ENCODE measurements around the gene CDKAL1.

CDKAL1 gene

GRCh38 chr6:20892365-20892764 lies 358.1 kb downstream of the CDKAL1 start:
- no peaks in the 10 kb centered on the region for H3K4me1 ChIP-seq (ENCODE audit: control insufficient read depth in 1 of 2, insufficient read depth in 2 of 2, low read length in 2 of 2)
- H3K36me3 ChIP-seq (ENCODE audit: control insufficient read depth in 1 of 2, insufficient read depth in 2 of 2, low read length in 2 of 2) = peaks cover 0 to 4% of the 10 kb centered on the region in 2 donors
- H3K27me3 ChIP-seq (ENCODE audit: low read depth, low read length) = no peaks in the 10 kb centered on the region
- H3K9me3 ChIP-seq (ENCODE audit: control insufficient read depth in 1 of 2, low read length in 2 of 2) = no peaks in the 10 kb centered on the region
- no peak overlapping the region for H3K27ac ChIP-seq (ENCODE audit: low read length)
- H3K4me3 ChIP-seq (ENCODE audit: low read depth in 1 of 2, low read length in 2 of 2) = no peak overlapping the region

GRCh38 chr6:20893412-20893811 lies 359.2 kb downstream of the CDKAL1 start:
- no peaks in the 10 kb centered on the region for H3K27me3 ChIP-seq (ENCODE audit: low read depth, low read length)
- no peak overlapping the region for H3K4me3 ChIP-seq (ENCODE audit: low read depth in 1 of 2, low read length in 2 of 2)
- H3K27ac ChIP-seq (ENCODE audit: low read length) = no peak overlapping the region
- peaks cover 0 to 4% of the 10 kb centered on the region in 2 donors for H3K36me3 ChIP-seq (ENCODE audit: control insufficient read depth in 1 of 2, insufficient read depth in 2 of 2, low read length in 2 of 2)
- no peaks in the 10 kb centered on the region for H3K9me3 ChIP-seq (ENCODE audit: control insufficient read depth in 1 of 2, low read length in 2 of 2)
- H3K4me1 ChIP-seq (ENCODE audit: control insufficient read depth in 1 of 2, insufficient read depth in 2 of 2, low read length in 2 of 2) = no peaks in the 10 kb centered on the region

GRCh38 chr6:20900389-20901160 lies 366.3 kb downstream of the CDKAL1 start:
- H3K27me3 ChIP-seq (ENCODE audit: low read depth, low read length) = no peaks in the 10 kb centered on the region
- peaks cover 0 to 1% of the 10 kb centered on the region in 2 donors for H3K36me3 ChIP-seq (ENCODE audit: control insufficient read depth in 1 of 2, insufficient read depth in 2 of 2, low read length in 2 of 2)
- no peaks in the 10 kb centered on the region for H3K9me3 ChIP-seq (ENCODE audit: control insufficient read depth in 1 of 2, low read length in 2 of 2)
- no peaks in the 10 kb centered on the region for H3K4me1 ChIP-seq (ENCODE audit: control insufficient read depth in 1 of 2, insufficient read depth in 2 of 2, low read length in 2 of 2)
- H3K27ac ChIP-seq (ENCODE audit: low read length) = no peak overlapping the region
- no peak overlapping the region for H3K4me3 ChIP-seq (ENCODE audit: low read depth in 1 of 2, low read length in 2 of 2)

GRCh38 chr6:20905377-20905776 lies 371.1 kb downstream of the CDKAL1 start:
- H3K36me3 ChIP-seq (ENCODE audit: control insufficient read depth in 1 of 2, insufficient read depth in 2 of 2, low read length in 2 of 2) = no peaks in the 10 kb centered on the region
- H3K4me1 ChIP-seq (ENCODE audit: control insufficient read depth in 1 of 2, insufficient read depth in 2 of 2, low read length in 2 of 2) = no peaks in the 10 kb centered on the region
- H3K9me3 ChIP-seq (ENCODE audit: control insufficient read depth in 1 of 2, low read length in 2 of 2) = no peaks in the 10 kb centered on the region
- no peak overlapping the region for H3K27ac ChIP-seq (ENCODE audit: low read length)
- no peak overlapping the region for H3K4me3 ChIP-seq (ENCODE audit: low read depth in 1 of 2, low read length in 2 of 2)
- H3K27me3 ChIP-seq (ENCODE audit: low read depth, low read length) = no peaks in the 10 kb centered on the region

- H3K9me3 ChIP-seq (ENCODE audit: control insufficient read depth in 1 of 2, low read length in 2 of 2) = no peaks in the 10 kb centered on the region
- no peak overlapping the region for H3K27ac ChIP-seq (ENCODE audit: low read length)
- H3K27me3 ChIP-seq (ENCODE audit: low read depth, low read length) = no peaks in the 10 kb centered on the region
- H3K4me1 ChIP-seq (ENCODE audit: control insufficient read depth in 1 of 2, insufficient read depth in 2 of 2, low read length in 2 of 2) = no peaks in the 10 kb centered on the region
- no peaks in the 10 kb centered on the region for H3K36me3 ChIP-seq (ENCODE audit: control insufficient read depth in 1 of 2, insufficient read depth in 2 of 2, low read length in 2 of 2)
- H3K4me3 ChIP-seq (ENCODE audit: low read depth in 1 of 2, low read length in 2 of 2) = no peak overlapping the region
Measured at GRCh38 chr6:20906945-20907344, 372.7 kb downstream of the CDKAL1 start.

GRCh38 chr6:20907486-20908071 lies 373.3 kb downstream of the CDKAL1 start:
- H3K36me3 ChIP-seq (ENCODE audit: control insufficient read depth in 1 of 2, insufficient read depth in 2 of 2, low read length in 2 of 2) = no peaks in the 10 kb centered on the region
- no peak overlapping the region for H3K27ac ChIP-seq (ENCODE audit: low read length)
- no peaks in the 10 kb centered on the region for H3K27me3 ChIP-seq (ENCODE audit: low read depth, low read length)
- no peak overlapping the region for H3K4me3 ChIP-seq (ENCODE audit: low read depth in 1 of 2, low read length in 2 of 2)
- H3K4me1 ChIP-seq (ENCODE audit: control insufficient read depth in 1 of 2, insufficient read depth in 2 of 2, low read length in 2 of 2) = no peaks in the 10 kb centered on the region
- no peaks in the 10 kb centered on the region for H3K9me3 ChIP-seq (ENCODE audit: control insufficient read depth in 1 of 2, low read length in 2 of 2)

GRCh38 chr6:20909621-20910020 lies 375.4 kb downstream of the CDKAL1 start:
- Histone ChIP-seq H3K4me3 (ENCODE audit: low read depth in 1 of 2, low read length in 2 of 2) (no peak overlapping the region), H3K9me3 (ENCODE audit: control insufficient read depth in 1 of 2, low read length in 2 of 2) (peaks cover 0 to 5% of the 10 kb centered on the region in 2 donors), H3K27ac (ENCODE audit: low read length) (no peak overlapping the region), H3K36me3 (ENCODE audit: control insufficient read depth in 1 of 2, insufficient read depth in 2 of 2, low read length in 2 of 2) (no peaks in the 10 kb centered on the region), H3K27me3 (ENCODE audit: low read depth, low read length) (no peaks in the 10 kb centered on the region), H3K4me1 (ENCODE audit: control insufficient read depth in 1 of 2, insufficient read depth in 2 of 2, low read length in 2 of 2) (no peaks in the 10 kb centered on the region)

GRCh38 chr6:20911712-20912111 lies 377.5 kb downstream of the CDKAL1 start:
- H3K9me3 ChIP-seq (ENCODE audit: control insufficient read depth in 1 of 2, low read length in 2 of 2) = peaks cover 4 to 16% of the 10 kb centered on the region in 2 donors
- no peak overlapping the region for H3K27ac ChIP-seq (ENCODE audit: low read length)
- no peaks in the 10 kb centered on the region for H3K4me1 ChIP-seq (ENCODE audit: control insufficient read depth in 1 of 2, insufficient read depth in 2 of 2, low read length in 2 of 2)
- no peaks in the 10 kb centered on the region for H3K36me3 ChIP-seq (ENCODE audit: control insufficient read depth in 1 of 2, insufficient read depth in 2 of 2, low read length in 2 of 2)
- no peak overlapping the region for H3K4me3 ChIP-seq (ENCODE audit: low read depth in 1 of 2, low read length in 2 of 2)
- no peaks in the 10 kb centered on the region for H3K27me3 ChIP-seq (ENCODE audit: low read depth, low read length)

GRCh38 chr6:20915156-20915555 lies 380.9 kb downstream of the CDKAL1 start:
- peaks cover 4 to 16% of the 10 kb centered on the region in 2 donors for H3K9me3 ChIP-seq (ENCODE audit: control insufficient read depth in 1 of 2, low read length in 2 of 2)
- no peak overlapping the region for H3K4me3 ChIP-seq (ENCODE audit: low read depth in 1 of 2, low read length in 2 of 2)
- no peaks in the 10 kb centered on the region for H3K36me3 ChIP-seq (ENCODE audit: control insufficient read depth in 1 of 2, insufficient read depth in 2 of 2, low read length in 2 of 2)
- H3K27me3 ChIP-seq (ENCODE audit: low read depth, low read length) = no peaks in the 10 kb centered on the region
- no peak overlapping the region for H3K27ac ChIP-seq (ENCODE audit: low read length)
- no peaks in the 10 kb centered on the region for H3K4me1 ChIP-seq (ENCODE audit: control insufficient read depth in 1 of 2, insufficient read depth in 2 of 2, low read length in 2 of 2)

GRCh38 chr6:20915626-20916025 lies 381.4 kb downstream of the CDKAL1 start:
- H3K9me3 ChIP-seq (ENCODE audit: control insufficient read depth in 1 of 2, low read length in 2 of 2) = peaks cover 4 to 16% of the 10 kb centered on the region in 2 donors
- no peak overlapping the region for H3K27ac ChIP-seq (ENCODE audit: low read length)
- H3K4me3 ChIP-seq (ENCODE audit: low read depth in 1 of 2, low read length in 2 of 2) = no peak overlapping the region
- no peaks in the 10 kb centered on the region for H3K36me3 ChIP-seq (ENCODE audit: control insufficient read depth in 1 of 2, insufficient read depth in 2 of 2, low read length in 2 of 2)
- H3K4me1 ChIP-seq (ENCODE audit: control insufficient read depth in 1 of 2, insufficient read depth in 2 of 2, low read length in 2 of 2) = no peaks in the 10 kb centered on the region
- no peaks in the 10 kb centered on the region for H3K27me3 ChIP-seq (ENCODE audit: low read depth, low read length)

GRCh38 chr6:20916086-20916485 lies 381.8 kb downstream of the CDKAL1 start:
- Histone ChIP-seq H3K4me3 (ENCODE audit: low read depth in 1 of 2, low read length in 2 of 2) (no peak overlapping the region), H3K27me3 (ENCODE audit: low read depth, low read length) (no peaks in the 10 kb centered on the region), H3K9me3 (ENCODE audit: control insufficient read depth in 1 of 2, low read length in 2 of 2) (peaks cover 4 to 16% of the 10 kb centered on the region in 2 donors), H3K4me1 (ENCODE audit: control insufficient read depth in 1 of 2, insufficient read depth in 2 of 2, low read length in 2 of 2) (no peaks in the 10 kb centered on the region), H3K27ac (ENCODE audit: low read length) (no peak overlapping the region), H3K36me3 (ENCODE audit: control insufficient read depth in 1 of 2, insufficient read depth in 2 of 2, low read length in 2 of 2) (no peaks in the 10 kb centered on the region)
